HEK293T (cell line): ENCODE data around the gene STAB2.

Experiments used
- CTCF ChIA-PET: fragments of 350-600 bp; formaldehyde crosslinking; extraction: SDS; loops from one replicate; lab custom pipeline; 2021; ENCODE audit warnings: antibody characterized with exemption, inconsistent platforms; lab: Yijun Ruan, JAX
- POLR2A ChIA-PET: fragments of 350-600 bp; formaldehyde crosslinking; extraction: SDS; loops from one replicate; lab custom pipeline; 2020; ENCODE audit warnings: antibody characterized with exemption, inconsistent platforms; lab: Yijun Ruan, JAX
- DNase-seq: peaks from one replicate; pipeline ENCODE4 v3.0.0; 2012; ENCODE audit warnings: mixed read lengths; ENCODE audit errors: extremely low spot score
- ARNT ChIP-seq: fragments of 450-650 bp; IDR thresholded peaks from 2 replicates; pipeline ENCODE4 v1.6.1; 2017; ENCODE audit warnings: mild to moderate bottlenecking
- BHLHE40 ChIP-seq: fragments of 450-650 bp; IDR thresholded peaks from 2 replicates; pipeline ENCODE4 v1.6.1; 2016; ENCODE audit warnings: mild to moderate bottlenecking, moderate library complexity, borderline replicate concordance
- CTBP1 ChIP-seq: fragments of 450-650 bp; IDR thresholded peaks from 2 replicates; pipeline ENCODE4 v1.6.1; 2016; ENCODE audit warnings: borderline replicate concordance
- ELF4 ChIP-seq: fragments of 450-650 bp; IDR thresholded peaks from 2 replicates; pipeline ENCODE4 v1.6.1; 2017; ENCODE audit warnings: antibody characterized with exemption
- FOXA1 ChIP-seq: fragments of 450-650 bp; IDR thresholded peaks from 2 replicates; pipeline ENCODE4 v1.6.1; 2016; ENCODE audit warnings: mild to moderate bottlenecking
- FOXK2 ChIP-seq: fragments of 450-650 bp; IDR thresholded peaks from 2 replicates; pipeline ENCODE4 v1.6.1; 2016; ENCODE audit warnings: mild to moderate bottlenecking
- FOXM1 ChIP-seq: fragments of 450-650 bp; IDR thresholded peaks from 2 replicates; pipeline ENCODE4 v1.6.1; 2017; ENCODE audit warnings: mild to moderate bottlenecking, borderline replicate concordance
- HDGF ChIP-seq: fragments of 450-650 bp; IDR thresholded peaks from 2 replicates; pipeline ENCODE4 v1.6.1; 2017; ENCODE audit warnings: antibody characterized with exemption, borderline replicate concordance
- L3MBTL2 ChIP-seq: fragments of 450-650 bp; conservative IDR thresholded peaks from 2 replicates; pipeline ENCODE4 v1.6.1; 2016; ENCODE audit warnings: mild to moderate bottlenecking
- LEF1 ChIP-seq: fragments of 450-650 bp; IDR thresholded peaks from 2 replicates; pipeline ENCODE4 v1.6.1; 2017; ENCODE audit warnings: mild to moderate bottlenecking, borderline replicate concordance
- NFRKB ChIP-seq: fragments of 450-650 bp; IDR thresholded peaks from 2 replicates; pipeline ENCODE4 v1.6.1; 2016; ENCODE audit warnings: mild to moderate bottlenecking, moderate library complexity
- SP1 ChIP-seq: fragments of 450-650 bp; IDR thresholded peaks from 2 replicates; pipeline ENCODE4 v1.6.1; 2017
- SUZ12 ChIP-seq: fragments of 450-650 bp; IDR thresholded peaks from 2 replicates; pipeline ENCODE4 v1.6.1; 2016; ENCODE audit warnings: mild to moderate bottlenecking
- TARDBP ChIP-seq: fragments of 450-650 bp; IDR thresholded peaks from 2 replicates; pipeline ENCODE4 v1.6.1; 2016
- ZNF384 ChIP-seq: fragments of 450-650 bp; IDR thresholded peaks from 2 replicates; pipeline ENCODE4 v1.6.1; 2016
- TF ChIP-seq, protein P1 (sequence below): fragments of 450-650 bp; IDR thresholded peaks from 2 replicates; pipeline ENCODE4 v1.6.1; 2016

Gene STAB2

DNA sequence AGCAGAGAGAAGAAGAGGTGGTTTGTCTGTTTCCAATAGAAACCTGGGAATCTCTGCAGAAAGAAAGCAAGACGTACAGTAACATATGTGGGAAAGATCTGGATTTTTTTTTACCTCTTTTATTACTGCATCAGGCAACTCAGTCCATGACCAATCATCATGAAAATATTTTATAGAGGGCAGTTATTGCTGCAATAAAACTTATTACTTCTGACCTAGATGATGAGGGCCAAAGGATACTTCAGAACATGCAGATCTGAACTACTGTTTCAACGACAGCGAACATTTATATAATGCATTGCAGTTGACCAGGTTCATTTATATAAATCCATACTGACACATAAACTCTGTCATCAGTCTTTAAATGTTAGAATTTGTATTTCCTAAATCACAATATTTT, 67.7 kb downstream of the STAB2 start:
- CTCF ChIA-PET, result no interaction called here

DNA sequence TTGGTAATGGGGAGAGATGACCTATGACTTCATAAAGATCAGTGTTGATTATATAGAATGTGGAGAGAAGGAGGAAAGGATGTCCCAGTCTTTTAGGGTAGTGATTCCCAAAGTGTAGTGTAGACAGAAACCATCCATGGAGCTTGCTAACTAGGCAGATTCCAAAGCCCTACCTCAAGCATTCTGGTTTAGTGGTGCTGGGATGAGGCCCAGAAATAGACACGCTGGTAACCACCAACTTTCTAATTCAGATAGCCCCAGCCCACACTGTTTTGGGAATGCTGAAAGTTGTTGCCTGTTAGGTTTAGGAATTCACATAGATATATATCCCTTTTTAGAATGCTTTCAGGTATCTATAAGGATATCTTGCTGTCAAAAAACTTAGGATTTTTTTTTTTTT, 69.2 kb downstream of the STAB2 start:
- DNase-seq, result no peak
- TF ChIP-seq LEF1 (no peak), ZNF384 (no peak), SUZ12 (no peak), TARDBP (no peak), HDGF (no peak), FOXK2 (no peak), ELF4 (no peak), L3MBTL2 (no peak), NFRKB (no peak), FOXA1 (no peak), SP1 (no peak), BHLHE40 (no peak), CTBP1 (no peak)
- TF ChIP-seq, protein P1, sequence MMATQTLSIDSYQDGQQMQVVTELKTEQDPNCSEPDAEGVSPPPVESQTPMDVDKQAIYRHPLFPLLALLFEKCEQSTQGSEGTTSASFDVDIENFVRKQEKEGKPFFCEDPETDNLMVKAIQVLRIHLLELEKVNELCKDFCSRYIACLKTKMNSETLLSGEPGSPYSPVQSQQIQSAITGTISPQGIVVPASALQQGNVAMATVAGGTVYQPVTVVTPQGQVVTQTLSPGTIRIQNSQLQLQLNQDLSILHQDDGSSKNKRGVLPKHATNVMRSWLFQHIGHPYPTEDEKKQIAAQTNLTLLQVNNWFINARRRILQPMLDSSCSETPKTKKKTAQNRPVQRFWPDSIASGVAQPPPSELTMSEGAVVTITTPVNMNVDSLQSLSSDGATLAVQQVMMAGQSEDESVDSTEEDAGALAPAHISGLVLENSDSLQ, result no peak
- CTCF ChIA-PET, result no interaction called here
- POLR2A ChIA-PET, result no interaction called here

More for the DNA sequence above, 67.7 kb downstream of the STAB2 start:
- POLR2A ChIA-PET, result no interaction called here
- TF ChIP-seq HDGF (no peak), LEF1 (no peak), ARNT (no peak), ELF4 (no peak), SUZ12 (no peak), NFRKB (no peak), FOXK2 (no peak), SP1 (no peak)
- no peak for DNase-seq

DNA sequence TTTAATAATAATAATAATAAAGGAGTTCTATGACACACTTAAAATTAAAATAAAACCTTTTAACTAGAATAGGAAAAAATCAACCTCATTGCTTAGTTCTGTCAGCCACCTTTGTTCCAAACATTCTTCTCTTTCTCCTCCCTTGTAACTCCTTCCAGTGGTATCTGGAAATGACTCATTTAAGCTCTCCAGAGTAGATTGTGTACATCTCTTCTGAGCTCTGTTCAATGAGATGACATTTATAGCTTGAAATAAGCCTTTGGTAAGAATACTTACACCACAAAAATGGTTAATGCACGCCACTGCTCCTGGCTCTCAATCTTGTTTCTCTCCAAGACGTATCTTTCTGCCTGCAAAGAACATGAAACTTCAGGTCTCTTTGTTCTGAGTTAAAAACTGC, 70.3 kb downstream of the STAB2 start:
- no peak for DNase-seq
- TF ChIP-seq FOXM1 (no peak), TARDBP (no peak), LEF1 (no peak), SP1 (no peak), NFRKB (no peak), ELF4 (no peak), CTBP1 (no peak), BHLHE40 (no peak), FOXK2 (no peak), FOXA1 (no peak), HDGF (no peak)
- POLR2A ChIA-PET, result no interaction called here
- CTCF ChIA-PET, result no interaction called here

DNA sequence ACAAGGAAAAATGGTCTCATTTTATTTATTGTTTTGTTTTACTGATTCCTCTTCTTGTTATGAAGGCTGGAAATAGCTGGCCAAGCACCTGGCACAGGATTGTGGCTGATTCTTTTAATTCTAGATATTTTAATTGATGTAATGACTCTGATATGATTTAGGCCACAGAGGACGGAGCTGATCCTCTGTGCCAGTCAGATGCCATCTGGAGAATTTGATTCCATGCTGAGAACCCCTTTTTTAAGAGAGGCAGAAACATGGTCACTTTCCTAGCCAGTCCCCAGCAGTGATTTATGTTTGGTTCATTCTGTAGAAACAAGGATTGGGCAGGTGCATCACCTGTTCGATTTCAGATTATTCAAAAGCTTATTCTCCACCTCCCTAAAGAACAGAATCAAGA, 77.6 kb downstream of the STAB2 start:
- DNase-seq, result no peak
- TF ChIP-seq ELF4, result no peak
- TF ChIP-seq FOXK2, result no peak
- no peak for TF ChIP-seq TARDBP
- no peak for TF ChIP-seq SUZ12
- ChIA-PET POLR2A (no interaction called here), CTCF (interaction anchor here (0.6 kb wide), 1 partner anchor 94 kb away, joined by 3 read pairs; no protein-coding TSS in a partner anchor)

DNA sequence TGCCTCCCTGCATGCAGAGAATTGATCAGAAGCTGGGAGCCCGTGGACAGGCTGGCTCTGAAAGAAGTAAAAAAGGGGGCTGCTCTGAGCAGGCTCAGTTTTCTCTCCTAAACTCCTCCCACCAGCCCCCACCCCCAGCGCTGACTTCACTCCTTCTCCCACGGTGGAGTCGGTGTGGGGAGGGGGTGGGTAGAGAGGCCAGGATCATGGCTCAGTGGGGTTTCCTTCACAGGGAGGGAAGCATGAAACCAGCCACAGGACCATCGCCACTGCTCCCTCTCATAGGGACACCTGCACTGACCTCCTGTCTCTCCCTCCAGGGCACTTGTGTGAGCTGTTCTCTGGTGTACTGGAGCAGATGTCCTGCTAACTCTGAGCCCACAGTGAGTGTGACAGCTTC, 78.9 kb downstream of the STAB2 start:
- TF ChIP-seq FOXK2, result no peak
- TF ChIP-seq NFRKB, result no peak
- no peak for TF ChIP-seq FOXA1
- no peak for TF ChIP-seq FOXM1
- TF ChIP-seq ELF4, result no peak
- TF ChIP-seq ZNF384, result no peak
- no peak for TF ChIP-seq L3MBTL2
- no peak for TF ChIP-seq BHLHE40
- no peak for TF ChIP-seq SUZ12
- no peak for TF ChIP-seq LEF1
- TF ChIP-seq, protein P1, result no peak
- no peak for TF ChIP-seq HDGF
- TF ChIP-seq SP1, result no peak
- CTCF ChIA-PET, result no interaction called here
- no peak for DNase-seq
- POLR2A ChIA-PET, result no interaction called here

DNA sequence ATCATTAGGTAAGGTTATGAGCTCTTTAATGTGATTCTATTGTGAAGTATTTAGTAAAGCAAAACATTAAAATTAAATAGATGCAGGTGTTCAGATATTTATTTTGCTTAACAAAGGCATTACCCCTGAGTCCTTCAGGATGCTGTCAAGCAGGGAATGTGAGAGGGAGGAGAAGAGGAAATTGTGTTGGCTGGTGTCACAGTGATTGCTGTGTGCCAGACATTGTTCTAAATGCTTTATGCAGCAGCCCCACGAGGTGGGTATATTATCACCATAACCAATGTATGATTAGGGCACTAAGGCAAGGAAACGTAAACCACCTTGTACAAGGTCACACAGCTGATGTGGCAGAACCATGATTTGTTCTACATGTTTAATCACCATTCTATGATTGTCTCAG, 80.1 kb downstream of the STAB2 start:
- no peak for TF ChIP-seq NFRKB
- no peak for TF ChIP-seq ZNF384
- TF ChIP-seq LEF1, result no peak
- no peak for TF ChIP-seq FOXA1
- no peak for TF ChIP-seq BHLHE40
- TF ChIP-seq ELF4, result no peak
- TF ChIP-seq FOXK2, result no peak
- no peak for DNase-seq
- CTCF ChIA-PET, result no interaction called here
- POLR2A ChIA-PET, result no interaction called here

DNA sequence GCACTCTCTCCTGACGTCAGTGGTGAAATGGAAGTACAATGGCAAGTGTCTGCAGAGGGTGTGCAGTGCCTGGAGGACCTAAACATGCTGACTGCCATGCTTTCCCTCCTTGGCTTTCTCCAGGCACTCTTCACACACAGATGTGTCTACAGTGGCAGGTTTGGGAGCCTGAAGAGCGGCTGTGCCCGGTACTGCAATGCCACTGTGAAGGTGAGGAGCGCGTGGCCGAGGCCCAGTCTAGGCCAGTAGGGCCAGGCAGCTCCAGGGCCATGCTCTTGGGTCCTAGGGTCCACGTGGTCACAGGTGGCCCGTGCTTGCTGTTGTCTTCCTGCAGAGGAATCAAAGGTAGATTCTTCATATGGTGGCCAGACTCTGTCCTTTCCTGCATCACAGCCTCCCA, 81.4 kb downstream of the STAB2 start:
- POLR2A ChIA-PET, result no interaction called here
- DNase-seq, result no peak
- TF ChIP-seq NFRKB (no peak), FOXK2 (no peak), L3MBTL2 (no peak), SP1 (no peak), TARDBP (no peak), ELF4 (no peak), FOXM1 (no peak), ARNT (no peak), SUZ12 (no peak), ZNF384 (no peak), HDGF (no peak), CTBP1 (no peak), LEF1 (no peak), BHLHE40 (no peak), FOXA1 (no peak)
- TF ChIP-seq, protein P1, result no peak
- CTCF ChIA-PET, result no interaction called here
